CD4-positive, alpha-beta T cell (primary cell): ENCODE data around the gene XIST. TPM values are rescaled to one million over a fixed set of nuclear protein-coding genes. Genes with fewer than 3 reads are reported as not detected.
"Not testable (repeated sequence)": the region's sequence is repeated elsewhere in the genome, so short reads cannot be mapped to it uniquely, and the experiment has no call there.

ENCODE experiments used
- ATAC-seq: fragments of 200-7000 bp; cut with Tn5 transposase; one replicate; pipeline ENCODE4 v1.10.0; 2022; ENCODE audit warnings: mild to moderate bottlenecking; ENCODE audit not compliant: poor library complexity
- CTCF ChIA-PET: fragments of 350-600 bp; sonication (Branson Sonifier 250); formaldehyde crosslinking; loops from one replicate; lab custom pipeline; 2021; ENCODE audit warnings: antibody characterized with exemption, inconsistent platforms; lab: Charles Lee
- POLR2A ChIA-PET: fragments of 350-600 bp; sonication (Branson Sonifier 250); formaldehyde crosslinking; loops from one replicate; lab custom pipeline; 2021; ENCODE audit warnings: antibody characterized with exemption, inconsistent platforms; lab: Charles Lee
- DNase-seq, 14 experiments: peaks; one replicate each; pipeline ENCODE4 v3.0.0-alpha.2; 2013 to 2020; ENCODE audit warnings: mixed read lengths in 2 of 14
- H3K27ac ChIP-seq, 2 donors: one replicate each; pipeline versions ENCODE4 v1.5.1 to v1.7.0; 2013; ENCODE audit warnings: low read length in 2 of 2, low read depth in 1 of 2, mild to moderate bottlenecking in 1 of 2
- H3K27me3 ChIP-seq, 2 experiments: 1 replicate in 1 of 2; 2 replicates in 1 of 2; pipeline versions ENCODE4 v1.6.1 to v1.7.0; 2013; ENCODE audit warnings: low read length in 2 of 2, control low read depth in 1 of 2, mild to moderate bottlenecking in 1 of 2, moderate library complexity in 1 of 2; ENCODE audit not compliant: insufficient read depth in 2 of 2, control insufficient read depth in 1 of 2
- H3K36me3 ChIP-seq: one replicate; pipeline ENCODE4 v1.6.1; 2013; ENCODE audit warnings: low read length, control low read depth; ENCODE audit not compliant: insufficient read depth
- H3K4me1 ChIP-seq: one replicate; pipeline ENCODE4 v1.6.1; 2013; ENCODE audit warnings: low read length, control low read depth; ENCODE audit not compliant: insufficient read depth
- H3K4me3 ChIP-seq: one replicate; pipeline ENCODE4 v1.5.1; 2013; ENCODE audit warnings: mild to moderate bottlenecking, low read length, moderate library complexity
- H3K9me3 ChIP-seq, 2 experiments: 1 replicate in 1 of 2; 2 replicates in 1 of 2; pipeline versions ENCODE4 v1.6.1 to v1.7.0; 2013; ENCODE audit warnings: low read length in 2 of 2, mild to moderate bottlenecking in 2 of 2, control low read depth in 1 of 2, moderate library complexity in 1 of 2; ENCODE audit not compliant: control insufficient read depth in 1 of 2, insufficient read depth in 1 of 2
- H3K27ac Mint-ChIP-seq: one replicate; pipeline ENCODE4 v1.8.0; 2020; ENCODE audit warnings: mixed read lengths
- H3K27me3 Mint-ChIP-seq: one replicate; pipeline ENCODE4 v1.8.0; 2021; ENCODE audit warnings: mixed read lengths
- H3K36me3 Mint-ChIP-seq: one replicate; pipeline ENCODE4 v1.8.0; 2021; ENCODE audit warnings: low read depth, mixed read lengths
- H3K4me1 Mint-ChIP-seq: one replicate; pipeline ENCODE4 v1.8.0; 2021; ENCODE audit warnings: low read depth, mixed read lengths
- H3K4me3 Mint-ChIP-seq: one replicate; pipeline ENCODE4 v1.8.0; 2020; ENCODE audit warnings: mild to moderate bottlenecking, mixed read lengths
- H3K9me3 Mint-ChIP-seq: one replicate; pipeline ENCODE4 v1.8.0; 2020; ENCODE audit warnings: mixed read lengths
- CTCF ChIP-seq: fragments of 200-600 bp; IDR thresholded peaks from one replicate; pipeline ENCODE4 v1.8.0; 2022; ENCODE audit warnings: antibody characterized with exemption, mild to moderate bottlenecking
- intact Hi-C, 2 experiments: fragments of 100-400 bp; cut with DNase I in 1 of 2; cut with micrococcal nuclease in 1 of 2; formaldehyde crosslinking; loops; one replicate each; pipeline versions ENCODE4 v1.15.1 to v1.9.0; 2023 to 2025; cut with DNase I, micrococcal nuclease
- total RNA-seq, 174 experiments: library from RNA in 2 of 174; stranded (reverse) in 2 of 174; gene quantifications; one replicate each; pipeline ENCODE4 v1.2.3 and lab custom pipeline; 2021 to 2026

XIST gene
- total RNA-seq, 2 experiments from 2014 or later = not detected

DNA sequence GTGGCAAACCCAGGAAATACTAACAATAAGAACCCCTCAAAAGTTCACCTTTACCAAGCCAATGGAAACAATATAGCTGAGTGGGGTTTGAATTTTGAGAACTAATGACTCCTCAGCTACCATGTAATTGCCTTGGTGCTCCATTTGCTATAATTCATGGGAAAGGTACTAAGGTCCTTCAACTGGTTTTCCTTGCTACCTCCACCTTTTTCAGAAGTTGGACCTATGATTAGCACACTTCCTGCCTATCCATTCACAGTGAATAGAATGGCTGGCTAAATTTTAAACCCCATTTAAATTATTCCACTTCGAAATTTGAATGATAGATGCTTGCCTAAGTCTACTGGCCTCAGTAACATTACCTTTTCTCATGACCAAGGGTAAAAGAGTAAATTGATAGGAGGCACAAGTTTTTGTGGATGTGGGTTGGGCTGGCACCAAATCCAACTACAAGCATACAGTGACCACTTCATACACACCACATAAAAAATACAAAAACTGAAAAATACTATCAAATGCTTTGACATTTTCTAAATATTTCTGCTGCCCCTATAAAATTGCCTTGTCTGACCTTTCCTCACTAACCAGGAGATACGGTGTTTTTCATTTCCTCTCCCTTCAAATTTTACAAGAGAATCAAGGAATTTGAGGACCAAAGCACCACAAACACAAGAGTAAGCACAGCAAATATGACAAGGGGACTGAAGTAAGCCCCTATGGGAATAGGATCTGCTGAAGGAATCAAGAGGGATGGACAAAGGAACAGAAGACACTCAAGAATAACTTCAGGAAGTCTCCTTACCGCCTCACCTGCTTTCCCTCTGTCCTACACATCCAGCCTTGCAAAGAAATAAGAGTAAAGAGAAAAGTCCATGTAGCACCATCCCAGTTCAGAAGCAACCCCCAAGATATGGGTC is 34.1 kb downstream of the XIST start:
- intact Hi-C loops = no loop called here
- H3K4me3 ChIP-seq = no peak overlapping the region
- no peak for TF ChIP-seq CTCF
- Mint-ChIP-seq H3K27ac (no peak overlapping the region), H3K4me1 (no peaks in the 10 kb centered on the region), H3K36me3 (no peaks in the 10 kb centered on the region), H3K4me3 (no peak overlapping the region), H3K27me3 (no peaks in the 10 kb centered on the region), H3K9me3 (no peaks in the 10 kb centered on the region)
- CTCF ChIA-PET = no interaction called here
- H3K9me3 ChIP-seq = no peaks in the 10 kb centered on the region
- DNase-seq = no peak
- H3K36me3 ChIP-seq = no peaks in the 10 kb centered on the region
- H3K27ac ChIP-seq = no peak overlapping the region
- no peak for ATAC-seq
- POLR2A ChIA-PET = no interaction called here
- H3K27me3 ChIP-seq = no peaks in the 10 kb centered on the region
- H3K4me1 ChIP-seq = no peaks in the 10 kb centered on the region

DNA sequence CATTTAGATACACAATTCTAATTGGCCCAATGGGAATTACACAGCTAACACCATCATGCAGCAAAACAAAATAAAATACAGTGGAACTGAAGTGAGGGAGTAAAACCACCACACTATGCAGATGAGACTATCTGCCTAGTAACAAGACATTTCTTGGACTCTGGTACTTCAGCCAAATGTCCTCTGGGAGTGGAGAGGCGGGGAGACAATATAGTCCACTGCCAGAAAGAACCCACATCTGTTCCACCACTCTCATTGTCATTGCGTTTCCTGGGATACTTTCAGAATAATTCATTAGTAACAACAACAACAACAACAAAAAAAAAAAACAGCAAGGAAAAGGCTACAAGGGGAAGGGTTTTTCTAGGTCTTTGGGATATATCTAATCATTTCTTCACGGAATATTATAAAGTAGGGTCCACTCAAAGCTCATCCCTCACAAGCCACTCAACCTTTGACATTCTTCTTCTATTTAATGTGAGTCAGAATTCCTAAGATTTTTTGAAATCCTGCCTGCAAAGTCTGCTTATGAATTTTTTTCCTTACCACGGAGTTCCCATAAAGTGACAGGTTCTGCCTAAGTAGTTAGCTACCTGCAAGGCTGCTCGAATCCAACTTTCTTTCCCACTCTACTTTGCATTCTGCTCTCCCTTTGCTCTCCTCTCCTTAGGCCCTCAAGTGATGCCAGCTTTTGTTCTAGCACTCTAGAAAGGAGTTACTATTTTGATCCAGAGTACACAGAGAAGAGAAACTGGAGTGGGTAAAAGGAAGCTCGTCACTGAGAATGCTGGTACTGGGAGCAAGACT is 34.9 kb downstream of the XIST start:
- TF ChIP-seq CTCF = no peak
- Histone ChIP-seq H3K4me3 (no peak overlapping the region), H3K27ac (no peak overlapping the region), H3K9me3 (no peaks in the 10 kb centered on the region), H3K4me1 (no peaks in the 10 kb centered on the region), H3K27me3 (no peaks in the 10 kb centered on the region), H3K36me3 (no peaks in the 10 kb centered on the region)
- Mint-ChIP-seq H3K9me3 (no peaks in the 10 kb centered on the region), H3K27ac (no peak overlapping the region), H3K36me3 (no peaks in the 10 kb centered on the region), H3K27me3 (no peaks in the 10 kb centered on the region), H3K4me3 (no peak overlapping the region), H3K4me1 (no peaks in the 10 kb centered on the region)
- no peak for ATAC-seq
- no peak for DNase-seq
- intact Hi-C loops = no loop called here
- POLR2A ChIA-PET = no interaction called here
- CTCF ChIA-PET = no interaction called here

DNA sequence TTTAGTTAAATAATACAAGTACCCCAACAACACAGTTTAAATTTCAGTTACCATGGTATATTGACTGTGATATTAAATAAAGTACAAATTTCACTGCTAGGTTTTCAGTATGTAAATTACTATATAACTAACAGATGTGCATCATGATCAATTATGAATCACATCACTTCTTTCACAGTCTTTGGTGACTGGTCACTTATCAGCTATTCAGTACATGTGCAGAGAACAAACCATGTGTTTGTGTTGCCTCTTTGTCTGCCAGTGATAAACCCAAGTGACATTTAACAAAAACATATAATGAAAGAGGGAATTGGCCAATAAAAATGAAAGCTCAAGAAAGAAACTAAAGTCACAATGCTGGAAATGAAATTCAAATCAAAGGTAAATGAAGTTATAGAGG is 40.3 kb downstream of the XIST start:
- no peaks in the 10 kb centered on the region for H3K9me3 ChIP-seq
- H3K27me3 ChIP-seq = no peaks in the 10 kb centered on the region
- no peaks in the 10 kb centered on the region for H3K4me1 ChIP-seq
- Mint-ChIP-seq H3K4me1 (no peaks in the 10 kb centered on the region), H3K4me3 (no peak overlapping the region), H3K27me3 (no peaks in the 10 kb centered on the region), H3K9me3 (no peaks in the 10 kb centered on the region), H3K27ac (no peak overlapping the region), H3K36me3 (no peaks in the 10 kb centered on the region)
- intact Hi-C loops = no loop called here
- ChIA-PET CTCF (no interaction called here), POLR2A (no interaction called here)
- no peak overlapping the region for H3K4me3 ChIP-seq
- TF ChIP-seq CTCF = no peak
- DNase-seq (no peak), ATAC-seq (no peak)
- no peaks in the 10 kb centered on the region for H3K36me3 ChIP-seq
- no peak overlapping the region for H3K27ac ChIP-seq

DNA sequence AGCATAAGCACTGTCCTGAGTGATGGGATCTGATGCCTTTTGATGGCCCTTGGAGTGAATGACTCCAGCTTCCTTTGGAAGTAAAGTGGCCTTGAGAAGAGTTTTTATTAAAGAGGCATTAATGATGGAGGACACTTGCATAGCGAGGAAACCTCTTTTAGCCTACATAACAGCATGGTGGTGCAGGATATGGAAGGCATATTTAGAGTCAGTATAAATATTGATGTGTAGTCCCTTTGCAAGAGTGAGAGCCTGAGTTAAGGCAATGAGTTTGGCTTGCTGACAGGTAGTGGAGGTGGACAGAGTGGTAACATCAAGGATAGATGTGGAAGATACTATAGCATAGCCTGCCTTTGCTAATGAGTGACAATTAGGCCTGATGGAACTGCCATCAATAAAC is 48.4 kb downstream of the XIST start:
- H3K4me3 Mint-ChIP-seq, intact Hi-C loops, H3K27ac ChIP-seq, POLR2A ChIA-PET, H3K9me3 Mint-ChIP-seq, H3K9me3 ChIP-seq, H3K4me1 Mint-ChIP-seq, H3K4me3 ChIP-seq, H3K27me3 ChIP-seq, H3K36me3 Mint-ChIP-seq, ATAC-seq, H3K27me3 Mint-ChIP-seq, CTCF ChIA-PET, DNase-seq, H3K4me1 ChIP-seq, H3K36me3 ChIP-seq, H3K27ac Mint-ChIP-seq: not testable (repeated sequence)
